Right atrium auricular region (tissue), 2 donors: ENCODE results near the gene POLD2. TPM values are rescaled to one million over a fixed set of nuclear protein-coding genes. Genes with fewer than 3 reads are reported as not detected.
A peak's percentile ranks its signal among the peaks of the same experiment; 100 is the strongest.

Experiments used
- DNase-seq: peaks from one replicate; pipeline ENCODE4 v3.0.0-alpha.2; 2019; ENCODE audit warnings: low spot score
- H3K27ac ChIP-seq, 2 donors: fragments of 200-600 bp; sonication (generic); 1 replicate in 1 of 2; 2 replicates in 1 of 2; pipeline ENCODE4 v1.5.1; 2016 to 2019
- H3K27me3 ChIP-seq, 2 donors: fragments of 200-600 bp; sonication (generic); one replicate each; pipeline versions ENCODE4 v1.5.1 to v1.6.0; 2017 to 2019
- H3K36me3 ChIP-seq: fragments of 200-600 bp; sonication (generic); one replicate; pipeline ENCODE4 v1.5.1; 2016
- H3K4me1 ChIP-seq, 2 donors: fragments of 200-600 bp; sonication (generic); one replicate each; pipeline versions ENCODE4 v1.5.1 to v1.6.0; 2017 to 2019
- H3K4me3 ChIP-seq, 2 donors: fragments of 200-600 bp; sonication (generic); 1 replicate in 1 of 2; 2 replicates in 1 of 2; pipeline ENCODE4 v1.5.1; 2017 to 2019; ENCODE audit warnings: mild to moderate bottlenecking in 1 of 2, moderate library complexity in 1 of 2
- H3K9me3 ChIP-seq, 2 donors: fragments of 200-600 bp; sonication (generic); one replicate each; pipeline ENCODE4 v1.5.1; 2019
- CTCF ChIP-seq, 2 donors: fragments of 200-600 bp; sonication (generic); IDR thresholded peaks; one replicate each; pipeline ENCODE4 v1.5.1; 2019; ENCODE audit warnings: antibody characterized with exemption in 2 of 2
- total RNA-seq, 2 donors: library from RNA; depleted of rRNA; stranded (reverse); fragments of >200 nt; gene quantifications; one replicate each; pipeline ENCODE4 v1.1.0, GENCODE V29; 2016

POLD2 gene
- total RNA-seq, 2 donors from 2014 or later, result 71.4 to 76.5 TPM

GRCh38 chr7:44109991-44110390 is 13.4 kb downstream of the POLD2 start:
- Histone ChIP-seq H3K4me1 (peaks cover 0 to 41% of the 10 kb centered on the region in 2 donors), H3K27ac (no peak overlapping the region), H3K36me3 (peaks cover 75% of the 10 kb centered on the region)

GRCh38 chr7:44108768-44109750 is 14.3 kb downstream of the POLD2 start:
- no peak for DNase-seq
- Histone ChIP-seq H3K4me1 (peaks cover 0 to 42% of the 10 kb centered on the region in 2 donors), H3K27ac (no peak overlapping the region), H3K36me3 (peaks cover 70% of the 10 kb centered on the region), H3K4me3 (no peak overlapping the region), H3K27me3 (no peaks in the 10 kb centered on the region), H3K9me3 (no peaks in the 10 kb centered on the region)
- no peak for TF ChIP-seq CTCF (IDR thresholded peaks at IDR 0.05)

More at GRCh38 chr7:44109991-44110390, 13.4 kb downstream of the POLD2 start:
- no peaks in the 10 kb centered on the region for H3K9me3 ChIP-seq
- H3K27me3 ChIP-seq, result no peaks in the 10 kb centered on the region
- no peak overlapping the region for H3K4me3 ChIP-seq
- no peak for TF ChIP-seq CTCF (IDR thresholded peaks at IDR 0.05)
- no peak for DNase-seq

- Histone ChIP-seq H3K27me3 (no peaks in the 10 kb centered on the region), H3K9me3 (no peaks in the 10 kb centered on the region), H3K4me3 (no peak overlapping the region), H3K27ac (peak overlapping the region; percentile 31 to 92), H3K4me1 (peaks cover 0 to 42% of the 10 kb centered on the region in 2 donors), H3K36me3 (peaks cover 62% of the 10 kb centered on the region)
- no peak for DNase-seq
- TF ChIP-seq CTCF (IDR thresholded peaks at IDR 0.05), result no peak
Measured at GRCh38 chr7:44107961-44108767, 15.2 kb downstream of the POLD2 start.

GRCh38 chr7:44107116-44107960 is 16.0 kb downstream of the POLD2 start:
- DNase-seq, result no peak
- H3K4me3 ChIP-seq, result peak overlapping the region in 1 of 2 donors; percentile 1
- TF ChIP-seq CTCF (IDR thresholded peaks at IDR 0.05), result no peak

More at GRCh38 chr7:44107116-44107960, 16.0 kb downstream of the POLD2 start:
- peaks cover 54% of the 10 kb centered on the region for H3K36me3 ChIP-seq
- H3K27me3 ChIP-seq, result no peaks in the 10 kb centered on the region
- H3K9me3 ChIP-seq, result no peaks in the 10 kb centered on the region
- H3K27ac ChIP-seq, result peak overlapping the region; percentile 31 to 92
- peaks cover 0 to 47% of the 10 kb centered on the region in 2 donors for H3K4me1 ChIP-seq
